Endothelial cell (in vitro differentiated cells): ENCODE measurements around the gene SLBP. TPM values are rescaled to one million over a fixed set of nuclear protein-coding genes. Genes with fewer than 3 reads are reported as not detected.

Experiments used
- DNase-seq: peaks from one replicate; pipeline ENCODE4 v3.0.0; 2021; ENCODE audit warnings: low spot score
- H3K27ac Mint-ChIP-seq: one replicate; pipeline ENCODE4 v1.8.0; 2021; ENCODE audit warnings: mixed read lengths, inconsistent platforms; ENCODE audit not compliant: unreplicated experiment
- H3K27me3 Mint-ChIP-seq: one replicate; pipeline ENCODE4 v1.8.0; 2021; ENCODE audit warnings: mild to moderate bottlenecking, moderate library complexity, mixed read lengths, inconsistent platforms; ENCODE audit not compliant: unreplicated experiment
- H3K36me3 Mint-ChIP-seq: one replicate; pipeline ENCODE4 v1.8.0; 2021; ENCODE audit warnings: mild to moderate bottlenecking, low read depth, mixed read lengths, inconsistent platforms; ENCODE audit not compliant: unreplicated experiment
- H3K4me1 Mint-ChIP-seq: one replicate; pipeline ENCODE4 v1.8.0; 2021; ENCODE audit warnings: mild to moderate bottlenecking, mixed read lengths, inconsistent platforms; ENCODE audit not compliant: unreplicated experiment
- H3K4me3 Mint-ChIP-seq: one replicate; pipeline ENCODE4 v1.8.0; 2021; ENCODE audit warnings: mild to moderate bottlenecking, mixed read lengths, inconsistent platforms; ENCODE audit not compliant: unreplicated experiment
- H3K9me3 Mint-ChIP-seq: one replicate; pipeline ENCODE4 v1.8.0; 2021; ENCODE audit warnings: mixed read lengths, inconsistent platforms; ENCODE audit not compliant: unreplicated experiment
- long read RNA-seq: library from polyadenylated mRNA; unstranded; transcript quantifications from one replicate; pipeline ENCODE4 v2.0.0, GENCODE V29; 2020; ENCODE audit not compliant: unreplicated experiment
- total RNA-seq: library from RNA; stranded (reverse); fragmentation: NEBNext Ultra II Directional; extraction: Animal tissue kit (Norgen Biotek cat#: 25700); gene quantifications from one replicate; pipeline ENCODE4 v1.2.1, GENCODE V29; 2021; ENCODE audit not compliant: unreplicated experiment
- TF ChIP-seq, protein P1 (sequence below): fragments of 200-600 bp; sonication (generic); IDR thresholded peaks from one replicate; pipeline ENCODE4 v1.5.0; 2021; ENCODE audit warnings: antibody characterized with exemption; ENCODE audit not compliant: unreplicated experiment

SLBP gene
- 33.2 TPM for total RNA-seq
- long read RNA-seq, transcript SLBP-206 (8 exons, 1,977 nt), result major isoform, 44 of 49 reads
- long read RNA-seq, partial matches to known transcripts, result 2 of 49 reads
- long read RNA-seq, other reads (novel, unspliced or antisense), result 1 of 49 reads

DNA sequence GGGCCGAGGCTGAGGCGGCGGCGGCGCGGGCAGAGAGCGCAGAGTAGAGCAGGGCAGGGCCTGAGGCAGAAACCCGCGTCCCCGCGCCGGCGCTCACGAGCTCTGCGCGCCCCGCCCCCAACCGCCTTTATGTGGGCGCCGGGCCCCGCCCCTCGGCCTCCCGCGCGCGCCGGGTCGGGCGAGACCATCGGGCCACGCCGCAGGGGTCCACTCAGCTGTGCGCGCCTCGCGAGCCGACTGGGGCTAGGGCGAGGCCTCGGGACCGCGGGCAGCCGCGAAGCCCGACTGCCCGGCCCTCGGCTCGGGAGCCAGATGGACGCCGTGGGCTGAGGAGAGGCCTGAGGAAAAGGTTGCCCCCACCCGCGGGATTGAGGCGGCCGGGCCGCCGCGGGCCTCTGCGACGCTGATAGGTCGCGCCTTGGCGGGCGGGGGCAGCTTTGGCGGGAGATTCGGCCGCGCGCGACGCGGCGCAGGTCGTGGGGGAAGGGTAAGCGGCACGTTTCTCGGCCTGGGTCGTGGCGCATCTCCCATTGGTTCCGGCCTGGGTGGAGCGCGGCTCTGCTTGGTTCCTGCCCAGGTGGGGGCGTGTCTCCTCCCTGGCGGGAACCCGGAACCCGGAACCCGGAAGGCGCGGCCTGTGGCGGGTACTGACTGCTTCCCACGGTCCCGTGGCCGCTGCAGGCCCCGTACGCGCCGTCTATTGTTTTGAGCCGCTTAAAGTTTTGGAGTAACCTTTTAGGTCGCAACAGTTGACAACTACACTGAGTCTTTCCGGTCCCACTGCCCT lies at the start of gene SLBP:
SLBP (minus strand) TSS at position 104 of the 787 bp plus-strand sequence. CDS start 131 bp downstream, outside the sequence.
- peaks cover 17% of the 10 kb centered on the region for H3K4me1 Mint-ChIP-seq
- peak; percentile 84 for DNase-seq
- H3K36me3 Mint-ChIP-seq, result peaks cover 13% of the 10 kb centered on the region
- H3K9me3 Mint-ChIP-seq, result no peaks in the 10 kb centered on the region
- H3K4me3 Mint-ChIP-seq, result peak within 1 kb of the TSS; percentile 98
- H3K27me3 Mint-ChIP-seq, result peaks cover 5% of the 10 kb centered on the region
- H3K27ac Mint-ChIP-seq, result peak within 1 kb of the TSS; percentile 90
- TF ChIP-seq, protein P1, sequence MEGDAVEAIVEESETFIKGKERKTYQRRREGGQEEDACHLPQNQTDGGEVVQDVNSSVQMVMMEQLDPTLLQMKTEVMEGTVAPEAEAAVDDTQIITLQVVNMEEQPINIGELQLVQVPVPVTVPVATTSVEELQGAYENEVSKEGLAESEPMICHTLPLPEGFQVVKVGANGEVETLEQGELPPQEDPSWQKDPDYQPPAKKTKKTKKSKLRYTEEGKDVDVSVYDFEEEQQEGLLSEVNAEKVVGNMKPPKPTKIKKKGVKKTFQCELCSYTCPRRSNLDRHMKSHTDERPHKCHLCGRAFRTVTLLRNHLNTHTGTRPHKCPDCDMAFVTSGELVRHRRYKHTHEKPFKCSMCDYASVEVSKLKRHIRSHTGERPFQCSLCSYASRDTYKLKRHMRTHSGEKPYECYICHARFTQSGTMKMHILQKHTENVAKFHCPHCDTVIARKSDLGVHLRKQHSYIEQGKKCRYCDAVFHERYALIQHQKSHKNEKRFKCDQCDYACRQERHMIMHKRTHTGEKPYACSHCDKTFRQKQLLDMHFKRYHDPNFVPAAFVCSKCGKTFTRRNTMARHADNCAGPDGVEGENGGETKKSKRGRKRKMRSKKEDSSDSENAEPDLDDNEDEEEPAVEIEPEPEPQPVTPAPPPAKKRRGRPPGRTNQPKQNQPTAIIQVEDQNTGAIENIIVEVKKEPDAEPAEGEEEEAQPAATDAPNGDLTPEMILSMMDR, result no peak

DNA sequence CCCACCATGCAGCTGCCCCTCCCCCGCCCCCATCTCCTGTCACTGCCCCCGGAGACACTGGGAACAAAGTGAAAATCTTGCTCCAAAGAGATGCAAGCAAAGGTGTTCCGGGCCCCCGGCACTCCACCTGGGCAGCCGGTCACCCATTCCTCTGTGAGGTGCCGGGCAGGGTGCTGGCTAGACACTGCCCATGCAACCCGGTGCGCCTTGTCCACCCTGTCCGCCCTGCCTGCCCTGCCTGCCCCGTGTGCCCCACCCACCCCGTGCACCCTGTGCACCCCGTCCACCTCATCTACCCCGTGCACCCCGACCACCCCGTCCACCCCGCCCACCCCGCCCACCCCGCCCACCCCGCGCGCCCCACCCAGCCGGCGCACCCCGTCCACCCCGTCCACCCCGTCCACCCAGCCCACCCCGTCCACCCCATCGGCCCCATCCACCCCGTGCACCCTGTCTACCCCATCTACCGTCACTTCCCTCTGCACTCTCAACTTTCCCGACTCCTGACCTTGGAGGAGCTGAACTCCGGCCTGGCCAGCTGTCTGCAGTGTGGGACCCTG lies 49.1 kb upstream of the SLBP start:
- TF ChIP-seq, protein P1, result no peak
- Mint-ChIP-seq H3K4me1 (no peaks in the 10 kb centered on the region), H3K4me3 (no peak overlapping the region), H3K36me3 (no peaks in the 10 kb centered on the region), H3K9me3 (no peaks in the 10 kb centered on the region), H3K27ac (no peak overlapping the region), H3K27me3 (peaks cover 8% of the 10 kb centered on the region)
- no peak for DNase-seq

DNA sequence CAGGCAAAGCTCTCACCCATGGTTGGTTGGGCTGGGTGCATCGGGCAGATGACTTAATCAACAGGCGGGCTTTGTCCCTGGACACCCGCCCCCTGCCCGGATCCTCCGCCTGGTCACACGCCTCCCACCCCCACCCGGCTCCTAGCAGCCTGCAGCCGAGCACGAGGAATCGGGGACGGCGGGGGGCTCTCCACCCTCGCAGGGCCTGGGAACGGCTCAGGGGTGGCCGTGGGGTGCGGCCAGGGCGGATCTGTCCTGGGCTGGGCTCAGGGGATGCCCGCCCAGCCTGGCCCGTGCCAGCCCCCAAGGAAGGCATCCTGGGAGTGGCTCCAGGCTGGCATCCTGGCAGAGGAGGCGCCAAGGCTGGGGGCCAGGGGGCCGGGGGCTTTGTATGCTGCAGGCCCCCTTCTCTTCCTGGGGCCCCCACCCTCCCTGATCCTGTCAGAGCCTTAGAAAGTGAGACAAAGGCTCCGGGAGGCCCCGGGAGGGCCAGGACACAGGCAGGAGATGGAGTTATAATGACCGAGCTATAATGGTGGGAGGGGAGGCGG lies 48.5 kb upstream of the SLBP start:
- Mint-ChIP-seq H3K4me3 (no peak overlapping the region), H3K36me3 (no peaks in the 10 kb centered on the region), H3K27me3 (peaks cover 8% of the 10 kb centered on the region), H3K27ac (no peak overlapping the region), H3K9me3 (no peaks in the 10 kb centered on the region), H3K4me1 (no peaks in the 10 kb centered on the region)
- DNase-seq, result no peak
- TF ChIP-seq, protein P1, result no peak

DNA sequence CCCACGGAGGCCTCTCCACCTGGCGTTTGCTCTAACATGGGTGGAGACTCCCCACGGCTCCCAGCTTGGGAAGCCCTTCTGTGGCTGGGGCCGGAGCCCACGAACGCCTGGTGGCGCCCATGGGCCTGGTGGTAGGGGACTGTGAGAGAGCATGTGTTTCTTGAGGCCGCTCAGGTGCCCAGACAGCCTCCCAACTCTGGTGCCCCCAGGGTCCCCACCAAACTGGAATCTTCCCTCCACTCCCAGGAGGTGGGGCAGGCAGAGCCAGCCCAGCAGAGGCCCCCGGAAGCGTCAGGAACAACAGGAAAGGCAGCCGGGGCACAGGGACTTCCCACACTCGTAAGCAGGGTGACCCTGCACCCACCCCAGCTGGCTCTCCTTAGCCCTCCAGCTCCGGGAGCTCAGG lies 47.7 kb upstream of the SLBP start:
- Mint-ChIP-seq H3K27me3 (peaks cover 8% of the 10 kb centered on the region), H3K9me3 (no peaks in the 10 kb centered on the region), H3K27ac (no peak overlapping the region), H3K4me3 (no peak overlapping the region), H3K4me1 (no peaks in the 10 kb centered on the region), H3K36me3 (no peaks in the 10 kb centered on the region)
- TF ChIP-seq, protein P1, result no peak
- DNase-seq, result no peak
